Osteoblast (primary cell): Measurements from ENCODE around the gene MEIG1. TPM values are rescaled to one million over a fixed set of nuclear protein-coding genes. Genes with fewer than 3 reads are reported as not detected.

Experiments used
- DNase-seq: peaks from one replicate; pipeline ENCODE4 v3.0.0; 2011; ENCODE audit warnings: low spot score, mixed read lengths; ENCODE audit not compliant: insufficient read length; ENCODE audit errors: missing footprints
- H2AFZ ChIP-seq: 2 replicates; pipeline ENCODE4 v1.6.0; 2011; ENCODE audit warnings: mild to moderate bottlenecking, low read length
- H3K27ac ChIP-seq: 2 replicates; pipeline ENCODE4 v1.5.1; 2011; ENCODE audit warnings: mild to moderate bottlenecking, low read depth, low read length, moderate library complexity
- H3K27me3 ChIP-seq: 2 replicates; pipeline ENCODE4 v1.6.0; 2012; ENCODE audit warnings: mild to moderate bottlenecking, control low read depth, inconsistent platforms, low read length, moderate library complexity; ENCODE audit not compliant: insufficient read depth
- H3K36me3 ChIP-seq: 2 replicates; pipeline ENCODE4 v1.5.1; 2011; ENCODE audit warnings: mild to moderate bottlenecking, low read length, control low read depth, moderate library complexity; ENCODE audit not compliant: insufficient read depth
- H3K4me1 ChIP-seq: 2 replicates; pipeline ENCODE4 v1.5.1; 2011; ENCODE audit warnings: mild to moderate bottlenecking, low read length, control low read depth, moderate library complexity; ENCODE audit not compliant: insufficient read depth
- H3K4me2 ChIP-seq: 2 replicates; pipeline ENCODE4 v1.6.0; 2011; ENCODE audit warnings: mild to moderate bottlenecking, low read length; ENCODE audit not compliant: insufficient read depth
- H3K4me3 ChIP-seq: fragments of 200-600 bp; sonication (generic); 3 replicates; pipeline ENCODE4 v1.5.1; 2012; ENCODE audit warnings: mild to moderate bottlenecking, low read length, inconsistent platforms; ENCODE audit not compliant: insufficient read depth
- H3K79me2 ChIP-seq: 2 replicates; pipeline ENCODE4 v1.6.0; 2012; ENCODE audit warnings: mild to moderate bottlenecking, low read length, control low read depth, inconsistent platforms; ENCODE audit not compliant: insufficient read depth
- H3K9me3 ChIP-seq: 2 replicates; pipeline ENCODE4 v1.5.1; 2011; ENCODE audit warnings: low read depth, low read length, control low read depth
- H4K20me1 ChIP-seq: 2 replicates; pipeline ENCODE4 v1.6.0; 2012; ENCODE audit warnings: mild to moderate bottlenecking, low read length, control low read depth; ENCODE audit not compliant: insufficient read depth
- CTCF ChIP-seq: IDR thresholded peaks from 2 replicates; pipeline ENCODE4 v1.5.1; 2011; ENCODE audit warnings: mild to moderate bottlenecking, low read depth, low read length, moderate library complexity; ENCODE audit errors: extremely low read depth
- total RNA-seq: library from RNA; depleted of rRNA; stranded (reverse); fragments of >200 nt; gene quantifications from 2 replicates; pipeline ENCODE4 v1.2.3, GENCODE V29; 2012

MEIG1 gene
- total RNA-seq, 1 donor = not detected

- Histone ChIP-seq H4K20me1 (no peaks in the 10 kb centered on the region), H3K27ac (no peak overlapping the region), H3K4me3 (no peak overlapping the region), H3K4me1 (no peaks in the 10 kb centered on the region), H3K27me3 (no peaks in the 10 kb centered on the region), H2AFZ (no peak overlapping the region), H3K79me2 (peaks cover 6% of the 10 kb centered on the region), H3K4me2 (no peak overlapping the region), H3K36me3 (peaks cover 51% of the 10 kb centered on the region), H3K9me3 (no peaks in the 10 kb centered on the region)
- no peak for DNase-seq
- no peak for TF ChIP-seq CTCF
Measured at GRCh38 chr10:14917827-14918226, 41.4 kb upstream of the MEIG1 start.

- H3K36me3 ChIP-seq = peaks cover 52% of the 10 kb centered on the region
- H3K27me3 ChIP-seq = no peaks in the 10 kb centered on the region
- no peak overlapping the region for H3K4me2 ChIP-seq
Measured at GRCh38 chr10:14918964-14919363, 40.2 kb upstream of the MEIG1 start.

GRCh38 chr10:14924013-14924412 is 35.2 kb upstream of the MEIG1 start:
- Histone ChIP-seq H2AFZ (no peak overlapping the region), H4K20me1 (no peaks in the 10 kb centered on the region), H3K27me3 (no peaks in the 10 kb centered on the region), H3K36me3 (peaks cover 48% of the 10 kb centered on the region), H3K4me3 (no peak overlapping the region), H3K27ac (no peak overlapping the region), H3K9me3 (no peaks in the 10 kb centered on the region), H3K79me2 (peaks cover 2% of the 10 kb centered on the region), H3K4me1 (peaks cover 5% of the 10 kb centered on the region), H3K4me2 (no peak overlapping the region)
- TF ChIP-seq CTCF = no peak
- no peak for DNase-seq

More at GRCh38 chr10:14918964-14919363, 40.2 kb upstream of the MEIG1 start:
- no peak for TF ChIP-seq CTCF
- Histone ChIP-seq H3K27ac (no peak overlapping the region), H2AFZ (no peak overlapping the region), H4K20me1 (no peaks in the 10 kb centered on the region), H3K4me3 (no peak overlapping the region), H3K79me2 (peaks cover 6% of the 10 kb centered on the region), H3K4me1 (no peaks in the 10 kb centered on the region), H3K9me3 (no peaks in the 10 kb centered on the region)
- no peak for DNase-seq

- no peaks in the 10 kb centered on the region for H3K9me3 ChIP-seq
- H3K27ac ChIP-seq = no peak overlapping the region
- H3K79me2 ChIP-seq = peaks cover 2% of the 10 kb centered on the region
- H3K36me3 ChIP-seq = peaks cover 48% of the 10 kb centered on the region
- H3K4me1 ChIP-seq = peaks cover 5% of the 10 kb centered on the region
- no peak overlapping the region for H3K4me2 ChIP-seq
- H3K4me3 ChIP-seq = no peak overlapping the region
- TF ChIP-seq CTCF = no peak
- no peaks in the 10 kb centered on the region for H3K27me3 ChIP-seq
- DNase-seq = no peak
- H4K20me1 ChIP-seq = no peaks in the 10 kb centered on the region
- H2AFZ ChIP-seq = no peak overlapping the region
Measured at GRCh38 chr10:14925268-14925667, 33.9 kb upstream of the MEIG1 start.
